Ovary (tissue), 9 donors: ENCODE measurements around the gene LRRC8C. TPM values are rescaled to one million over a fixed set of nuclear protein-coding genes. Genes with fewer than 3 reads are reported as not detected.

Experiments
- DNase-seq, 5 donors: peaks; one replicate each; pipeline ENCODE4 v3.0.0-alpha.2; 2019 to 2020
- H3K27ac ChIP-seq, 2 donors: fragments of 200-600 bp; one replicate each; pipeline versions ENCODE4 v1.5.1 to v1.8.0; 2019 to 2022
- H3K27me3 ChIP-seq: fragments of 200-600 bp; one replicate; pipeline ENCODE4 v1.8.0; 2022
- H3K36me3 ChIP-seq: fragments of 200-600 bp; sonication (generic); one replicate; pipeline ENCODE4 v1.5.1; 2019
- H3K4me1 ChIP-seq: one replicate; pipeline ENCODE4 v1.8.1; 2013; ENCODE audit warnings: mild to moderate bottlenecking, moderate library complexity; ENCODE audit not compliant: insufficient read depth
- H3K4me3 ChIP-seq: fragments of 200-600 bp; sonication (generic); one replicate; pipeline ENCODE4 v1.5.1; 2017
- H3K9me3 ChIP-seq, 2 donors: fragments of 200-600 bp in 1 of 2; sonication (generic) in 1 of 2; one replicate each; pipeline versions ENCODE4 v1.5.1 to v1.8.1; 2013 to 2019; ENCODE audit warnings: mild to moderate bottlenecking in 1 of 2, moderate library complexity in 1 of 2
- CTCF ChIP-seq, 3 donors: fragments of 450-650 bp in 2 of 3; fragments of 200-600 bp in 1 of 3; IDR thresholded peaks; one replicate each; pipeline versions ENCODE4 v1.5.1 to v1.8.0; 2016 to 2022; ENCODE audit warnings: antibody characterized with exemption in 3 of 3, mild to moderate bottlenecking in 1 of 3
- EP300 ChIP-seq: sonication (generic); formaldehyde crosslinking; IDR thresholded peaks from one replicate; pipeline ENCODE4 v1.6.1; 2017; ENCODE audit warnings: antibody characterized with exemption
- POLR2A ChIP-seq: fragments of 450-650 bp; IDR thresholded peaks from one replicate; pipeline ENCODE4 v1.6.1; 2017; ENCODE audit warnings: antibody characterized with exemption, mild to moderate bottlenecking, moderate library complexity
- WGBS, 3 donors: extraction: QIAGEN DNeasy Blood & Tissue Kit in 1 of 3; methylation state at CpG; one replicate each; pipeline versions ENCODE4 v1.1.5 to v1.1.7; 2013 to 2017; 5-methylcytosine and 5-hydroxymethylcytosine counted together
- intact Hi-C, 4 donors: fragments of 100-400 bp; cut with DNase I; formaldehyde crosslinking; loops; one replicate each; pipeline versions ENCODE4 v1.11.0 to v1.15.1; 2022 to 2023
- polyA plus RNA-seq, 2 donors: library from polyadenylated mRNA; stranded (reverse); fragments of 200-250 nt in 1 of 2; fragments of 350-450 nt in 1 of 2; fragmentation: Illumina TruSeq in 1 of 2; extraction: RNeasy Lipid Tissue Mini Kit (QIAGEN cat#74804) in 1 of 2; gene quantifications; one replicate each; pipeline ENCODE4 v1.2.3, GENCODE V29; 2013 to 2014
- total RNA-seq, 7 donors: library from RNA; depleted of rRNA in 2 of 7; stranded (reverse); fragments of >200 nt in 2 of 7; fragmentation: NEBNext Ultra II Directional in 3 of 7; extraction: Animal tissue kit (Norgen Biotek cat#: 25700) in 3 of 7; gene quantifications; one replicate each; pipeline versions ENCODE4 v1.1.0 to v1.2.4, GENCODE V29; 2016 to 2023
- donor health status: DM: no; HTN: no; CAD: no; lungs with moderate emphysema.
- donor health status: DM: no; HTN: no; CAD: no.
- donor health status: Bipolar disorder and iron deficiency.
- donor health status: DM: yes; HTN: yes; CAD: no.
- donor health status: DM: no; HTN: no; CAD: no.
- donor health status: DM: yes; HTN: yes; CAD: no.

Gene LRRC8C
- total and polyA plus RNA-seq, 9 donors = 5.6 to 11.1 (median 7.2) TPM

DNA sequence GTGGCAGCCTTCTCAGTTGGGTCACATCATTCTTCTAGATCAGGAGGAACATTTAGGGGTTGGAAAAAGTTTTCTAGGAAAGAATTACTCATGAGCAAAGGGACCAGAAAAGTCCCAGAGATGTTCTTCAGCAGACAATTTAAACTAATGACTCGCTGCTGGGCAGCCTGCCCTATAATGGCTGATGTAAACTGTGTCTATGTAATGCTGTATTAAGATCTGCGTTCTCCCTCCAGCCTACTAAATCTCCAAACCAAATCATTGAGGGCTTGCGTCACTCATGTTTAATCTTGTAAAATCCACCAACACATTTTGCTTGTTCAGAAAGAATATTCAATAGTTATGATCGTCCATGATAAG is 92.1 kb downstream of the LRRC8C start:
- no peak overlapping the region for H3K4me3 ChIP-seq
- DNase-seq = no peak
- WGBS, 3 donors = 73 to 83% (median 81%) methylated on average over 4 of the region's 4 CpGs
- no peaks in the 10 kb centered on the region for H3K27me3 ChIP-seq
- no peaks in the 10 kb centered on the region for H3K36me3 ChIP-seq
- H3K27ac ChIP-seq = no peak overlapping the region
- TF ChIP-seq EP300 = no peak
- no peak for TF ChIP-seq CTCF (IDR thresholded peaks at IDR 0.05)
- no peak for TF ChIP-seq POLR2A
- no peaks in the 10 kb centered on the region for H3K4me1 ChIP-seq
- intact Hi-C loops = no loop called here
- H3K9me3 ChIP-seq = no peaks in the 10 kb centered on the region

- intact Hi-C loops = no loop called here
- no peak for DNase-seq
- Histone ChIP-seq H3K27me3 (no peaks in the 10 kb centered on the region), H3K9me3 (no peaks in the 10 kb centered on the region), H3K27ac (no peak overlapping the region), H3K4me3 (no peak overlapping the region), H3K4me1 (no peaks in the 10 kb centered on the region), H3K36me3 (no peaks in the 10 kb centered on the region)
- 65 to 91% (median 87%) methylated on average over 4 of the region's 4 CpGs for WGBS, 3 donors
- no peak for TF ChIP-seq CTCF (IDR thresholded peaks at IDR 0.05)
- no peak for TF ChIP-seq POLR2A
- TF ChIP-seq EP300 = no peak
Measured at GRCh38 chr1:89725631-89726030, 92.7 kb downstream of the LRRC8C start.

DNA sequence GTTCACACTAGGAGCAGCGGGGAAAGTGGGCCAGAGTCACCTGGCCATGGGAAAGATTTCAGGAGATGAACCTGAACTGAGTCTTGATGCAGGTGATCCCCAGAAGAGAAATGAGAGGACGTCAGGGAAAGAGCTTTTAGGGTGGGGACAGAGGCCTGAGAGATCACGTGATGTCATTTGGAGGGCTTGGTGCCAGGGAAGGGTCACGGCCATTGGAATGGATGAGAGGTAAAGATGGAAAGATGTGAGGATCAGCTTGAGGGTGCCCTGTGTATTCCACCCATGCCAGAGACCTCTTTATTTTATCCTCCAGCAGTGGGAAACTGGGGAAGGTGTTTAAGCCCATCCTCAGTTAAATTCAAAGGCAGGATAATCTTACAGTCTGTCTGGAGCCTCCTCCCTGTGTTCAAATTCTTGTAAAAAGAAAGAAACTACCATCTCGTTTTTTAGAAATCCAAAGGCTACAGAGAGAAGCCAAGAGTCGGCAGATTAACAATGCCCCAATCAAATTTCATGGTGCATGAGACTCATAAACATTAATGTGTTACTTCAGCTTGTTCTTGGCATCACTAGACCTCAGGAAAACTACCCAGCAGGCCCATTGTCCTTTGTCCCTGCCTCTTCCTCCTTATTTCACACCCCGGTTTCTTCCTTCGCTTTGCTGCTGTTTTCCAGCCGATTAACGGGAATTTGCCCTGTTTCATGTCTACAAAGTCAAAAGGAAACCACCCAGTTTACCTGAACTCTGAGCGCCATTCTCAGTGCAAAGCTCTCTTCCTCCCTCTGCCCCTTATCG is 94.8 kb downstream of the LRRC8C start:
- 76 to 85% (median 83%) methylated on average over 12 of the region's 12 CpGs for WGBS, 3 donors
- Histone ChIP-seq H3K4me3 (no peak overlapping the region), H3K27ac (no peak overlapping the region), H3K36me3 (no peaks in the 10 kb centered on the region), H3K4me1 (no peaks in the 10 kb centered on the region), H3K9me3 (no peaks in the 10 kb centered on the region), H3K27me3 (no peaks in the 10 kb centered on the region)
- DNase-seq = no peak
- intact Hi-C loops = no loop called here
- TF ChIP-seq CTCF (IDR thresholded peaks at IDR 0.05) (no peak), POLR2A (no peak), EP300 (no peak)

DNA sequence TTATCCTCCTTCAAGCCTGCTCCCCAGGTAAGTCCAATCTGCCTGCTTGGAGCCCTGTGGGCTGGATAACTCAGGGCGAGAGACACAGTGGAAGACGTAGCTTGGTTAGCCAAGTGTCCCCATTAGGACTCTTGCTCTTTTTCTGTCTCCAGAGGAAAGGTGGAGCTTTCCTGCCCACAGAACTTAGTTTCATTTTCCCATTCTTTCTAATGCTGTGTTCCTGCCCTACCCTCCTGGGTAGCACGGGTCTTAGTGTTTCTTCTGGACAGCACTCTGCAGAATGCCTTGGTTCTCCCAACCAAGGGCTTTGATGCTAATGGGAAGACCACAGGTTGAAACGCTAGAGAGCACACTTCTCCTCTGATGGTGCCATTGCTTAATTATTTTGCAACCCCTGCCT is 95.5 kb downstream of the LRRC8C start:
- intact Hi-C loops = no loop called here
- H3K4me1 ChIP-seq = no peaks in the 10 kb centered on the region
- TF ChIP-seq CTCF (IDR thresholded peaks at IDR 0.05) (no peak), EP300 (no peak), POLR2A (no peak)
- no peaks in the 10 kb centered on the region for H3K36me3 ChIP-seq
- no peak overlapping the region for H3K4me3 ChIP-seq
- H3K27ac ChIP-seq = no peak overlapping the region
- DNase-seq = no peak
- no peaks in the 10 kb centered on the region for H3K9me3 ChIP-seq
- WGBS, 3 donors = 80 to 86% (median 85%) methylated on average over 4 of the region's 4 CpGs
- no peaks in the 10 kb centered on the region for H3K27me3 ChIP-seq
